GM23338 (cell line): ENCODE measurements around the gene ZDHHC7.

Experiments used
- CREB1 ChIP-seq: fragments of 250-450 bp; sonication (Bioruptor Pico); IDR thresholded peaks from 2 replicates; pipeline ENCODE4 v1.5.0; 2020; ENCODE audit warnings: low read depth, mild to moderate bottlenecking, moderate library complexity
- ETS1 ChIP-seq: IDR thresholded peaks from 2 replicates; pipeline ENCODE4 v1.6.1; 2016; ENCODE audit warnings: antibody characterized with exemption
- EZH2 ChIP-seq: fragments of 200-600 bp; sonication (generic); IDR thresholded peaks from one replicate; pipeline ENCODE4 v1.8.0; 2017; ENCODE audit warnings: antibody characterized with exemption, mild to moderate bottlenecking, low read depth; ENCODE audit not compliant: unreplicated experiment
- EZH2phosphoT487 ChIP-seq: fragments of 200-600 bp; sonication (generic); IDR thresholded peaks from one replicate; pipeline ENCODE4 v1.8.1; 2018; ENCODE audit warnings: antibody characterized with exemption; ENCODE audit not compliant: unreplicated experiment
- JUNB ChIP-seq: IDR thresholded peaks from one replicate; pipeline ENCODE4 v1.6.1; 2016; ENCODE audit warnings: antibody characterized with exemption; ENCODE audit not compliant: unreplicated experiment
- NANOG ChIP-seq: IDR thresholded peaks from 2 replicates; pipeline ENCODE4 v1.6.1; 2016; ENCODE audit warnings: antibody characterized with exemption, borderline replicate concordance
- POLR2AphosphoS5 ChIP-seq: IDR thresholded peaks from 2 replicates; pipeline ENCODE4 v1.6.1; 2016; ENCODE audit warnings: antibody characterized with exemption, low read depth
- STAT1 ChIP-seq: IDR thresholded peaks from one replicate; pipeline ENCODE4 v1.6.1; 2016; ENCODE audit warnings: antibody characterized with exemption; ENCODE audit not compliant: unreplicated experiment
- ZNF114 ChIP-seq: fragments of 250-450 bp; sonication (Bioruptor Pico); IDR thresholded peaks from 2 replicates; pipeline ENCODE4 v1.5.0; 2020; ENCODE audit warnings: mild to moderate bottlenecking, moderate library complexity
- ZNF331 ChIP-seq: fragments of 250-450 bp; sonication (Bioruptor Pico); IDR thresholded peaks from 2 replicates; pipeline ENCODE4 v1.5.0; 2020; ENCODE audit warnings: low read depth, mild to moderate bottlenecking, moderate library complexity
- ZNF462 ChIP-seq: fragments of 250-450 bp; sonication (Bioruptor Pico); IDR thresholded peaks from 2 replicates; pipeline ENCODE4 v1.5.0; 2020; ENCODE audit warnings: mild to moderate bottlenecking, moderate library complexity
- TF ChIP-seq, protein P1 (sequence below), 2 experiments: fragments of 200-600 bp in 1 of 2; sonication (generic) in 1 of 2; conservative IDR thresholded peaks; 2 replicates each; pipeline versions ENCODE4 v1.5.1 to v1.6.1; 2016 to 2017; ENCODE audit warnings: antibody characterized with exemption in 2 of 2, low read depth in 2 of 2, mild to moderate bottlenecking in 2 of 2, moderate library complexity in 1 of 2
- TF ChIP-seq, protein P2 (sequence below): IDR thresholded peaks from one replicate; pipeline ENCODE4 v1.6.1; 2018; ENCODE audit warnings: antibody characterized with exemption; ENCODE audit not compliant: unreplicated experiment

DNA sequence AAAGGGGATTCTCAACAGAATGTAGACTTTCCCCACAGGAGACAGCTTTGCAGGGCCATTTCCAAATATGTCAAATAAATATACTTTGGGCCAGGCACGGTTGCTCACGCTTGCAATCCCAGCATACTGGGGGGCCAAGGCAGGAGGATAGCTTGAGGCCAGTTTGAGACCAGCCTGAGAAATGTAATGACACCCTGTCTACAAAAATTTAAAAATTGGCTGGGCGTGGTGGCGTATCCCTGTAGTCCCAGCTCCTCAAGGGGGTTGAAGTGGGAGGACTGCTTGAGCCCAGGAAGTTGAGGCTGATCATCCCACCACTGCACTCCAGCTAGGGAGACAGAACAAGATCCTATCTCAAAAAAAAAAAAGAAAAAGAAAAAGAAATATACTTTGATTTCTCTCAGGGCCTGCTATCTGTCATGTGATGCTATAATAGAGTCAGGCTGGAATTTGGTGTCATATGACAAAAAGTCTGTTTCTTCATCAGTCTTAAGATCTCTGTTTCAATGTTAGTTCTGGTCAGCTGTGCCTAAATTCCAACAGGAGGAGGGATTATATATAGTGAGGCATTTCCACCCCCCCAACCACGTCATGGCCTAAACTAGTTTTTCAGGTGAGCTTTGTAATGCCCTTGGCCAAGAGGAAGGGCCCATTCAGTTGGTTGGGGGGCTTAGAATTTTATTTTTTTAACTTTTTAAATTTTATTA, 4.3 kb upstream of the ZDHHC7 start:
- TF ChIP-seq, protein P1, sequence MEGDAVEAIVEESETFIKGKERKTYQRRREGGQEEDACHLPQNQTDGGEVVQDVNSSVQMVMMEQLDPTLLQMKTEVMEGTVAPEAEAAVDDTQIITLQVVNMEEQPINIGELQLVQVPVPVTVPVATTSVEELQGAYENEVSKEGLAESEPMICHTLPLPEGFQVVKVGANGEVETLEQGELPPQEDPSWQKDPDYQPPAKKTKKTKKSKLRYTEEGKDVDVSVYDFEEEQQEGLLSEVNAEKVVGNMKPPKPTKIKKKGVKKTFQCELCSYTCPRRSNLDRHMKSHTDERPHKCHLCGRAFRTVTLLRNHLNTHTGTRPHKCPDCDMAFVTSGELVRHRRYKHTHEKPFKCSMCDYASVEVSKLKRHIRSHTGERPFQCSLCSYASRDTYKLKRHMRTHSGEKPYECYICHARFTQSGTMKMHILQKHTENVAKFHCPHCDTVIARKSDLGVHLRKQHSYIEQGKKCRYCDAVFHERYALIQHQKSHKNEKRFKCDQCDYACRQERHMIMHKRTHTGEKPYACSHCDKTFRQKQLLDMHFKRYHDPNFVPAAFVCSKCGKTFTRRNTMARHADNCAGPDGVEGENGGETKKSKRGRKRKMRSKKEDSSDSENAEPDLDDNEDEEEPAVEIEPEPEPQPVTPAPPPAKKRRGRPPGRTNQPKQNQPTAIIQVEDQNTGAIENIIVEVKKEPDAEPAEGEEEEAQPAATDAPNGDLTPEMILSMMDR (conservative IDR thresholded peaks at IDR 0.05; ENCODE audit: low read depth in 2 of 2): no peak
- TF ChIP-seq EZH2 (no peak), EZH2phosphoT487 (no peak), ETS1 (no peak), POLR2AphosphoS5 (no peak), NANOG (no peak), JUNB (no peak), ZNF331 (no peak), CREB1 (CRISPR knock-in tag) (no peak), ZNF114 (CRISPR knock-in tag) (no peak), STAT1 (no peak), ZNF462 (CRISPR knock-in tag) (no peak)
- TF ChIP-seq, protein P2, sequence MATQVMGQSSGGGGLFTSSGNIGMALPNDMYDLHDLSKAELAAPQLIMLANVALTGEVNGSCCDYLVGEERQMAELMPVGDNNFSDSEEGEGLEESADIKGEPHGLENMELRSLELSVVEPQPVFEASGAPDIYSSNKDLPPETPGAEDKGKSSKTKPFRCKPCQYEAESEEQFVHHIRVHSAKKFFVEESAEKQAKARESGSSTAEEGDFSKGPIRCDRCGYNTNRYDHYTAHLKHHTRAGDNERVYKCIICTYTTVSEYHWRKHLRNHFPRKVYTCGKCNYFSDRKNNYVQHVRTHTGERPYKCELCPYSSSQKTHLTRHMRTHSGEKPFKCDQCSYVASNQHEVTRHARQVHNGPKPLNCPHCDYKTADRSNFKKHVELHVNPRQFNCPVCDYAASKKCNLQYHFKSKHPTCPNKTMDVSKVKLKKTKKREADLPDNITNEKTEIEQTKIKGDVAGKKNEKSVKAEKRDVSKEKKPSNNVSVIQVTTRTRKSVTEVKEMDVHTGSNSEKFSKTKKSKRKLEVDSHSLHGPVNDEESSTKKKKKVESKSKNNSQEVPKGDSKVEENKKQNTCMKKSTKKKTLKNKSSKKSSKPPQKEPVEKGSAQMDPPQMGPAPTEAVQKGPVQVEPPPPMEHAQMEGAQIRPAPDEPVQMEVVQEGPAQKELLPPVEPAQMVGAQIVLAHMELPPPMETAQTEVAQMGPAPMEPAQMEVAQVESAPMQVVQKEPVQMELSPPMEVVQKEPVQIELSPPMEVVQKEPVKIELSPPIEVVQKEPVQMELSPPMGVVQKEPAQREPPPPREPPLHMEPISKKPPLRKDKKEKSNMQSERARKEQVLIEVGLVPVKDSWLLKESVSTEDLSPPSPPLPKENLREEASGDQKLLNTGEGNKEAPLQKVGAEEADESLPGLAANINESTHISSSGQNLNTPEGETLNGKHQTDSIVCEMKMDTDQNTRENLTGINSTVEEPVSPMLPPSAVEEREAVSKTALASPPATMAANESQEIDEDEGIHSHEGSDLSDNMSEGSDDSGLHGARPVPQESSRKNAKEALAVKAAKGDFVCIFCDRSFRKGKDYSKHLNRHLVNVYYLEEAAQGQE: no peak
